H1 (cell line): Measurements from ENCODE around the gene SLC47A2. TPM values are rescaled to one million over a fixed set of nuclear protein-coding genes. Genes with fewer than 3 reads are reported as not detected.

ENCODE experiments used
- CHD2 ChIP-seq: IDR thresholded peaks from 2 replicates; pipeline ENCODE4 v1.6.1; 2012; ENCODE audit warnings: low read length, improper control_type of control experiment
- CREB1 ChIP-seq: IDR thresholded peaks from 2 replicates; pipeline ENCODE4 v1.6.1; 2012; ENCODE audit warnings: inconsistent platforms
- JUND ChIP-seq: IDR thresholded peaks from 2 replicates; pipeline ENCODE4 v1.6.1; 2011; ENCODE audit warnings: mild to moderate bottlenecking, improper control_type of control experiment, low read length
- RXRA ChIP-seq: IDR thresholded peaks from 2 replicates; pipeline ENCODE4 v1.6.1; 2011; ENCODE audit warnings: low read depth, mild to moderate bottlenecking, low read length, moderate library complexity; ENCODE audit not compliant: insufficient read depth
- TAF7 ChIP-seq: optimal IDR thresholded peaks from 2 replicates; pipeline ENCODE3; 2011; ENCODE audit warnings: low read depth, mild to moderate bottlenecking, inconsistent platforms, low read length, moderate library complexity, borderline replicate concordance
- polyA plus RNA-seq, 7 experiments: library from polyadenylated mRNA; depleted of rRNA in 3 of 7; stranded (reverse) in 5 of 7; unstranded in 2 of 7; fragments of >200 nt in 5 of 7; fragments of 200-250 nt in 2 of 7; gene quantifications; 1 replicate in 5 of 7; 2 replicates in 1 of 7; 4 replicates in 1 of 7; pipeline versions ENCODE4 v1.2.1 to v1.2.3, GENCODE V29; 2011 to 2013; ENCODE audit warnings: missing spikeins in 2 of 7, mixed read lengths in 2 of 7
- total RNA-seq: library from RNA; stranded (reverse); fragmentation: NEBNext Ultra II Directional; extraction: Animal tissue kit (Norgen Biotek cat#: 25700); gene quantifications from 2 replicates; pipeline ENCODE4 v1.2.1, GENCODE V29; 2021
- TF ChIP-seq, protein P1 (sequence below): fragments of 300-600 bp; sonication (generic); IDR thresholded peaks from 2 replicates; pipeline ENCODE4 v1.7.1; 2012; ENCODE audit warnings: low read length, moderate library complexity, mild to moderate bottlenecking, inconsistent platforms; ENCODE audit not compliant: insufficient replicate concordance
- TF ChIP-seq, protein P2 (sequence below): IDR thresholded peaks from 2 replicates; pipeline ENCODE4 v1.6.1; 2011; ENCODE audit warnings: low read length, improper control_type of control experiment

The SLC47A2 gene
- total and polyA plus RNA-seq, 2 of the 8 experiments (the other 6 are each of a cell fraction or from before 2014, with no cell fraction given): not detected

DNA sequence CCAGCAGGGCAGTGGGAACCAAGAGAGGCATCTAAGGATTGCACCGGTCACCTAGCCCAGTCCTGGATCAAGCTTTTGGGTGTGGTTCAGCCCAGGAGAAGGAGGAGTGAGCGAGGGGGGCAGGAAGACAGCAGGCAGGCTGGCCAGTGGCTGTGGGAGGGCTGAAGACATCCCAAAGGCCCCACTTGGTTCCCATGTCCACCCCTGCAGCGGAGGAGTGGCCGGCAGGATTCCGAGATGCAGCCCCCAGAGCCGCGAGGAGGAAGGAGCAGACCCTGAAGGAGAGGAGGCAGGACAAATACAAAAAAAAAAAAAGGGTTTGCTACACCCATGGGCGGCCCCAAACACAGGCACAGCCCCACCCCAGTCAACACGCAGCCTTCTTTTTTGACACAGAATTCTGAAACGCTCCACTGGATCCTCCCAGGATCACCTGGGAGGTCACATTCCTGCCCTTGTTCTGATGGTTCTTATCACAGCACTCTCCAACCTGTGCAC lies 1.1 kb upstream of the SLC47A2 start (continued):
- TF ChIP-seq, protein P1, sequence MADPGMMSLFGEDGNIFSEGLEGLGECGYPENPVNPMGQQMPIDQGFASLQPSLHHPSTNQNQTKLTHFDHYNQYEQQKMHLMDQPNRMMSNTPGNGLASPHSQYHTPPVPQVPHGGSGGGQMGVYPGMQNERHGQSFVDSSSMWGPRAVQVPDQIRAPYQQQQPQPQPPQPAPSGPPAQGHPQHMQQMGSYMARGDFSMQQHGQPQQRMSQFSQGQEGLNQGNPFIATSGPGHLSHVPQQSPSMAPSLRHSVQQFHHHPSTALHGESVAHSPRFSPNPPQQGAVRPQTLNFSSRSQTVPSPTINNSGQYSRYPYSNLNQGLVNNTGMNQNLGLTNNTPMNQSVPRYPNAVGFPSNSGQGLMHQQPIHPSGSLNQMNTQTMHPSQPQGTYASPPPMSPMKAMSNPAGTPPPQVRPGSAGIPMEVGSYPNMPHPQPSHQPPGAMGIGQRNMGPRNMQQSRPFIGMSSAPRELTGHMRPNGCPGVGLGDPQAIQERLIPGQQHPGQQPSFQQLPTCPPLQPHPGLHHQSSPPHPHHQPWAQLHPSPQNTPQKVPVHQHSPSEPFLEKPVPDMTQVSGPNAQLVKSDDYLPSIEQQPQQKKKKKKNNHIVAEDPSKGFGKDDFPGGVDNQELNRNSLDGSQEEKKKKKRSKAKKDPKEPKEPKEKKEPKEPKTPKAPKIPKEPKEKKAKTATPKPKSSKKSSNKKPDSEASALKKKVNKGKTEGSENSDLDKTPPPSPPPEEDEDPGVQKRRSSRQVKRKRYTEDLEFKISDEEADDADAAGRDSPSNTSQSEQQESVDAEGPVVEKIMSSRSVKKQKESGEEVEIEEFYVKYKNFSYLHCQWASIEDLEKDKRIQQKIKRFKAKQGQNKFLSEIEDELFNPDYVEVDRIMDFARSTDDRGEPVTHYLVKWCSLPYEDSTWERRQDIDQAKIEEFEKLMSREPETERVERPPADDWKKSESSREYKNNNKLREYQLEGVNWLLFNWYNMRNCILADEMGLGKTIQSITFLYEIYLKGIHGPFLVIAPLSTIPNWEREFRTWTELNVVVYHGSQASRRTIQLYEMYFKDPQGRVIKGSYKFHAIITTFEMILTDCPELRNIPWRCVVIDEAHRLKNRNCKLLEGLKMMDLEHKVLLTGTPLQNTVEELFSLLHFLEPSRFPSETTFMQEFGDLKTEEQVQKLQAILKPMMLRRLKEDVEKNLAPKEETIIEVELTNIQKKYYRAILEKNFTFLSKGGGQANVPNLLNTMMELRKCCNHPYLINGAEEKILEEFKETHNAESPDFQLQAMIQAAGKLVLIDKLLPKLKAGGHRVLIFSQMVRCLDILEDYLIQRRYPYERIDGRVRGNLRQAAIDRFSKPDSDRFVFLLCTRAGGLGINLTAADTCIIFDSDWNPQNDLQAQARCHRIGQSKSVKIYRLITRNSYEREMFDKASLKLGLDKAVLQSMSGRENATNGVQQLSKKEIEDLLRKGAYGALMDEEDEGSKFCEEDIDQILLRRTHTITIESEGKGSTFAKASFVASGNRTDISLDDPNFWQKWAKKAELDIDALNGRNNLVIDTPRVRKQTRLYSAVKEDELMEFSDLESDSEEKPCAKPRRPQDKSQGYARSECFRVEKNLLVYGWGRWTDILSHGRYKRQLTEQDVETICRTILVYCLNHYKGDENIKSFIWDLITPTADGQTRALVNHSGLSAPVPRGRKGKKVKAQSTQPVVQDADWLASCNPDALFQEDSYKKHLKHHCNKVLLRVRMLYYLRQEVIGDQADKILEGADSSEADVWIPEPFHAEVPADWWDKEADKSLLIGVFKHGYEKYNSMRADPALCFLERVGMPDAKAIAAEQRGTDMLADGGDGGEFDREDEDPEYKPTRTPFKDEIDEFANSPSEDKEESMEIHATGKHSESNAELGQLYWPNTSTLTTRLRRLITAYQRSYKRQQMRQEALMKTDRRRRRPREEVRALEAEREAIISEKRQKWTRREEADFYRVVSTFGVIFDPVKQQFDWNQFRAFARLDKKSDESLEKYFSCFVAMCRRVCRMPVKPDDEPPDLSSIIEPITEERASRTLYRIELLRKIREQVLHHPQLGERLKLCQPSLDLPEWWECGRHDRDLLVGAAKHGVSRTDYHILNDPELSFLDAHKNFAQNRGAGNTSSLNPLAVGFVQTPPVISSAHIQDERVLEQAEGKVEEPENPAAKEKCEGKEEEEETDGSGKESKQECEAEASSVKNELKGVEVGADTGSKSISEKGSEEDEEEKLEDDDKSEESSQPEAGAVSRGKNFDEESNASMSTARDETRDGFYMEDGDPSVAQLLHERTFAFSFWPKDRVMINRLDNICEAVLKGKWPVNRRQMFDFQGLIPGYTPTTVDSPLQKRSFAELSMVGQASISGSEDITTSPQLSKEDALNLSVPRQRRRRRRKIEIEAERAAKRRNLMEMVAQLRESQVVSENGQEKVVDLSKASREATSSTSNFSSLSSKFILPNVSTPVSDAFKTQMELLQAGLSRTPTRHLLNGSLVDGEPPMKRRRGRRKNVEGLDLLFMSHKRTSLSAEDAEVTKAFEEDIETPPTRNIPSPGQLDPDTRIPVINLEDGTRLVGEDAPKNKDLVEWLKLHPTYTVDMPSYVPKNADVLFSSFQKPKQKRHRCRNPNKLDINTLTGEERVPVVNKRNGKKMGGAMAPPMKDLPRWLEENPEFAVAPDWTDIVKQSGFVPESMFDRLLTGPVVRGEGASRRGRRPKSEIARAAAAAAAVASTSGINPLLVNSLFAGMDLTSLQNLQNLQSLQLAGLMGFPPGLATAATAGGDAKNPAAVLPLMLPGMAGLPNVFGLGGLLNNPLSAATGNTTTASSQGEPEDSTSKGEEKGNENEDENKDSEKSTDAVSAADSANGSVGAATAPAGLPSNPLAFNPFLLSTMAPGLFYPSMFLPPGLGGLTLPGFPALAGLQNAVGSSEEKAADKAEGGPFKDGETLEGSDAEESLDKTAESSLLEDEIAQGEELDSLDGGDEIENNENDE: no peak
- TF ChIP-seq, protein P2, sequence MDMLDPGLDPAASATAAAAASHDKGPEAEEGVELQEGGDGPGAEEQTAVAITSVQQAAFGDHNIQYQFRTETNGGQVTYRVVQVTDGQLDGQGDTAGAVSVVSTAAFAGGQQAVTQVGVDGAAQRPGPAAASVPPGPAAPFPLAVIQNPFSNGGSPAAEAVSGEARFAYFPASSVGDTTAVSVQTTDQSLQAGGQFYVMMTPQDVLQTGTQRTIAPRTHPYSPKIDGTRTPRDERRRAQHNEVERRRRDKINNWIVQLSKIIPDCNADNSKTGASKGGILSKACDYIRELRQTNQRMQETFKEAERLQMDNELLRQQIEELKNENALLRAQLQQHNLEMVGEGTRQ: no peak
- no peak for TF ChIP-seq TAF7
- no peak for TF ChIP-seq RXRA
- TF ChIP-seq JUND: no peak
- no peak for TF ChIP-seq CHD2
- TF ChIP-seq CREB1: no peak
